ENCODE results near the gene WDR11. TPM values are rescaled to one million over a fixed set of nuclear protein-coding genes. Genes with fewer than 3 reads are reported as not detected.
"Not testable (repeated sequence)": the region's sequence is repeated elsewhere in the genome, so short reads cannot be mapped to it uniquely, and the experiment has no call there.

WDR11 gene
- total and polyA plus RNA-seq, 4 donors, result 24.1 to 109 (median 34.5) TPM

DNA sequence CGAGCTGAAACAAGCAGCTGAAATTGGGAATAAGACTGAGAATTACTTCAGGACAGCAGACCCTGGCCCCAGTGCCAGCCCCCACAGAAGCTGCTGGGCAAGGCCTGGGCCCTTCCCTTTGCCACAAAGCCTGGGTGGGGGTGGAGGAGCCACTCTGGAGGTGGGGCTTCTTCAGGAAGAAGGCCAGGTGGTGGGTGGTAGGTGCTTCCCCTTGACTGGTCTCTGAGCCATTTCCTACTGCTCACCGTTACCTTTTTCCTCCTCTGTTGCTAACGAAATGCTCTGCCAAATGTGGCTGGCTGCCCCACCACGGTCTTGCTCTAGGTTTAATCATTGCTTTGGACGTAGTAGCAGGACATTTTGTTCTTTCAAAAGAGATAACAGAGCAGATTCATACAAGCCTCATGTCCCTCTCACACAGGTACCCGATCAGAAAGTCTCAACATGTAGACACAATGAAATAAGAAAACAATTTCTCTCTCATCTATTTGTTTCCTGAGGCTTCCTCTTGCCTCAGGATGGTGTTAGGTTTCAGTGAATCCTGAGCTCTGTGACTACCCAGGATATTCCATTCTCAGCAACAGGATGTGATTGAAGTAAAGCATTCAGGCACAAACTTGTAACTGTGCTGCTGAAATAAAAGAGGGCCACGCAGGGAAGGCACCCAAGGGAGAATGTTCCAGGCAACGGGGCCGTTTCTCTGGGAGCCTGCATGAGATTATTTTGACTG lies 66.5 kb downstream of the WDR11 start:
- ATAC-seq (ENCODE audit: insufficient read depth, low FRiP score) (no peak), DNase-seq (no peak)
- Histone ChIP-seq H3K9me3 (ENCODE audit: control insufficient read depth in 4 of 4, insufficient read depth in 3 of 4, low read length in 3 of 4) (peaks cover 0 to 6% (median 2%) of the 10 kb centered on the region in 4 donors), H3K9ac (ENCODE audit: insufficient read depth in 1 of 2, low read length in 2 of 2) (no peak overlapping the region), H3K27me3 (ENCODE audit: control insufficient read depth in 3 of 3, insufficient read depth in 3 of 3, low read length in 2 of 3) (no peaks in the 10 kb centered on the region), H3K36me3 (ENCODE audit: control insufficient read depth in 4 of 4, insufficient read depth in 4 of 4, low read length in 4 of 4) (no peaks in the 10 kb centered on the region), H3K27ac (ENCODE audit: low read depth in 1 of 2, low read length in 1 of 2) (no peak overlapping the region), H3K4me3 (no peak overlapping the region), H3K4me1 (ENCODE audit: control insufficient read depth in 5 of 5, insufficient read depth in 5 of 5, low read length in 5 of 5) (no peaks in the 10 kb centered on the region)
- TF ChIP-seq, protein P1, sequence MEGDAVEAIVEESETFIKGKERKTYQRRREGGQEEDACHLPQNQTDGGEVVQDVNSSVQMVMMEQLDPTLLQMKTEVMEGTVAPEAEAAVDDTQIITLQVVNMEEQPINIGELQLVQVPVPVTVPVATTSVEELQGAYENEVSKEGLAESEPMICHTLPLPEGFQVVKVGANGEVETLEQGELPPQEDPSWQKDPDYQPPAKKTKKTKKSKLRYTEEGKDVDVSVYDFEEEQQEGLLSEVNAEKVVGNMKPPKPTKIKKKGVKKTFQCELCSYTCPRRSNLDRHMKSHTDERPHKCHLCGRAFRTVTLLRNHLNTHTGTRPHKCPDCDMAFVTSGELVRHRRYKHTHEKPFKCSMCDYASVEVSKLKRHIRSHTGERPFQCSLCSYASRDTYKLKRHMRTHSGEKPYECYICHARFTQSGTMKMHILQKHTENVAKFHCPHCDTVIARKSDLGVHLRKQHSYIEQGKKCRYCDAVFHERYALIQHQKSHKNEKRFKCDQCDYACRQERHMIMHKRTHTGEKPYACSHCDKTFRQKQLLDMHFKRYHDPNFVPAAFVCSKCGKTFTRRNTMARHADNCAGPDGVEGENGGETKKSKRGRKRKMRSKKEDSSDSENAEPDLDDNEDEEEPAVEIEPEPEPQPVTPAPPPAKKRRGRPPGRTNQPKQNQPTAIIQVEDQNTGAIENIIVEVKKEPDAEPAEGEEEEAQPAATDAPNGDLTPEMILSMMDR (IDR thresholded peaks at IDR 0.05; ENCODE audit: control extremely low read depth, extremely low read depth), result no peak
- WGBS, 2 donors, result 75 to 82% methylated on average over 9 of the region's 9 CpGs

DNA sequence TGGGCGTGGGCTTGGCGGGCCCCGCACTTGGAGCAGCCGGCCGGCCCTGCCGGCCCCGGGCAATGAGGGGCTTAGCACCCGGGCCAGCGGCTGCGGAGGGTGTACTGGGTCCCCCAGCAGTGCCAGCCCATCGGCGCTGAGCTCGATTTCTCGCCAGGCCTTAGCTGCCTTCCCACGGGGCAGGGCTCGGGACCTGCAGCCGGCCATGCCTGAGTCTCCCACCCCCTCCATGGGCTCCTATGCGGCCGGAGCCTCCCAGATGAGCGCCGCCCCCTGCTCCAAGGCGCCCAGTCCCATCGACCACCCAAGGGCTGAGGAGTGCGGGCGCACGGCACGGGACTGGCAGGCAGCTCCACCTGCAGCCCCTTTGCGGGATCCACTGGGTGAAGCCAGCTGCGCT lies 72.7 kb downstream of the WDR11 start:
- H3K9ac ChIP-seq (ENCODE audit: insufficient read depth in 1 of 2, low read length in 2 of 2); ATAC-seq (ENCODE audit: insufficient read depth, low FRiP score); DNase-seq; H3K27me3 ChIP-seq (ENCODE audit: control insufficient read depth in 3 of 3, insufficient read depth in 3 of 3, low read length in 2 of 3); H3K4me1 ChIP-seq (ENCODE audit: control insufficient read depth in 5 of 5, insufficient read depth in 5 of 5, low read length in 5 of 5); H3K27ac ChIP-seq (ENCODE audit: low read depth in 1 of 2, low read length in 1 of 2); H3K4me3 ChIP-seq; H3K9me3 ChIP-seq (ENCODE audit: control insufficient read depth in 4 of 4, insufficient read depth in 3 of 4, low read length in 3 of 4); H3K36me3 ChIP-seq (ENCODE audit: control insufficient read depth in 4 of 4, insufficient read depth in 4 of 4, low read length in 4 of 4): not testable (repeated sequence)
- 94% methylated on average over 19 to 29 of the region's 29 CpGs for WGBS, 2 donors

DNA sequence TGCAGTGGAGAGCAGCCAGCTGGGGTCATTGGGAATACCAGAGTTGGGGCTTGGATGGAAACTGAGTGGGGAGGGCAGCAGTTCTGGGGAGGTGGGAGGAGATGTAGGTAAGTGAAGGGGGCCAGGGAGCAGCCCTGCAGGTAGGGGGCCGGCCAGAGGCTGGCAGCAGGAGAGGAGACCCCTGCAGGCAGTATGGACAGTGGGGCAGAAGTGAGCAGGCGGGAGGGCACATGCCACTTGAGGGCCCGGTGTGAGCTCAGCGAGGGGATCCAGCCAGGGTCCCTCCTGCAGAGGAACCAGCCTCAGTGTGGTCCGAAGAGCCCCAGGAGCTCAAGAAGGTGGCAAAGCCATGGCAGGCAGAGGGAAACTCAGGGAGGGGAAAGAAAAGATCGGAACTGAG lies 75.4 kb downstream of the WDR11 start:
- 84 to 86% methylated on average over 6 of the region's 6 CpGs for WGBS, 2 donors
- no peak overlapping the region for H3K4me3 ChIP-seq
- H3K36me3 ChIP-seq (ENCODE audit: control insufficient read depth in 4 of 4, insufficient read depth in 4 of 4, low read length in 4 of 4), result no peaks in the 10 kb centered on the region
- H3K9ac ChIP-seq (ENCODE audit: insufficient read depth in 1 of 2, low read length in 2 of 2), result no peak overlapping the region
- H3K9me3 ChIP-seq (ENCODE audit: control insufficient read depth in 4 of 4, insufficient read depth in 3 of 4, low read length in 3 of 4), result no peaks in the 10 kb centered on the region
- H3K4me1 ChIP-seq (ENCODE audit: control insufficient read depth in 5 of 5, insufficient read depth in 5 of 5, low read length in 5 of 5), result peaks cover 0 to 18% (median 0%) of the 10 kb centered on the region in 5 donors
- ATAC-seq (ENCODE audit: insufficient read depth, low FRiP score) (no peak), DNase-seq (no peak)
- H3K27ac ChIP-seq (ENCODE audit: low read depth in 1 of 2, low read length in 1 of 2), result no peak overlapping the region
- no peaks in the 10 kb centered on the region for H3K27me3 ChIP-seq (ENCODE audit: control insufficient read depth in 3 of 3, insufficient read depth in 3 of 3, low read length in 2 of 3)
- TF ChIP-seq, protein P1 (IDR thresholded peaks at IDR 0.05; ENCODE audit: control extremely low read depth, extremely low read depth), result no peak

DNA sequence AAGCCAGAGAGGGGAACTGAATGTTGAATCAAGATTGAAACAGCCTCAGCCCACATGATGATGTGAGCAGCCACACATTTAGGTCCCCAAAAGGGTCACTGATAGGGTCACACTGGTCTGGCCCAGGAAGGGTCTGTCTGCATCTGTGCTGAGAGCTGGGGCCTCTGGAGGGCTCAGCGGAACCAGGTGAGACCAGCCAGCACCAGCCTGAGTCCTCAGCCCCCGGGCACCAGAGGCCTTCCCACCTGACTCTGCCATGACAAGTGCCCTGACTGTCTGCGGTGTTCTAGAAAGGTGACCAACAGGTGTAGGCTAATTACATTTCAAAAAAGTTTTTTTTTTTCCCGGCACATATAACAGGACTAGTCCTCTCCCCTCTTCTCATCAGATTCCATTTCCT lies 76.2 kb downstream of the WDR11 start:
- H3K27ac ChIP-seq (ENCODE audit: low read depth in 1 of 2, low read length in 1 of 2), result no peak overlapping the region

More for the DNA sequence above, 76.2 kb downstream of the WDR11 start:
- Histone ChIP-seq H3K9me3 (ENCODE audit: control insufficient read depth in 4 of 4, insufficient read depth in 3 of 4, low read length in 3 of 4) (no peaks in the 10 kb centered on the region), H3K4me1 (ENCODE audit: control insufficient read depth in 5 of 5, insufficient read depth in 5 of 5, low read length in 5 of 5) (peaks cover 0 to 24% (median 0%) of the 10 kb centered on the region in 5 donors), H3K36me3 (ENCODE audit: control insufficient read depth in 4 of 4, insufficient read depth in 4 of 4, low read length in 4 of 4) (no peaks in the 10 kb centered on the region), H3K4me3 (no peak overlapping the region), H3K27me3 (ENCODE audit: control insufficient read depth in 3 of 3, insufficient read depth in 3 of 3, low read length in 2 of 3) (no peaks in the 10 kb centered on the region), H3K9ac (ENCODE audit: insufficient read depth in 1 of 2, low read length in 2 of 2) (no peak overlapping the region)
- WGBS, 2 donors, result 74 to 86% methylated on average over 4 of the region's 4 CpGs
- no peak for ATAC-seq (ENCODE audit: insufficient read depth, low FRiP score)
- TF ChIP-seq, protein P1 (IDR thresholded peaks at IDR 0.05; ENCODE audit: control extremely low read depth, extremely low read depth), result no peak
- no peak for DNase-seq

Measured in lung (tissue), 12 donors.